Neuronal stem cell (in vitro differentiated cells): Measurements from ENCODE around the gene HSPA12B.

Experiments
- DNase-seq: peaks from one replicate; pipeline ENCODE4 v3.0.0-alpha.2; 2013; ENCODE audit warnings: low spot score
- H2AFZ ChIP-seq: one replicate; pipeline ENCODE4 v1.6.1; 2013; ENCODE audit warnings: mild to moderate bottlenecking, low read length, inconsistent platforms
- H2AK5ac ChIP-seq: 2 replicates; pipeline ENCODE4 v1.6.1; 2013; ENCODE audit warnings: low read depth, mild to moderate bottlenecking, inconsistent platforms, low read length, moderate library complexity, mixed read lengths
- H2BK120ac ChIP-seq: 2 replicates; pipeline ENCODE4 v1.6.1; 2013; ENCODE audit warnings: low read depth, mild to moderate bottlenecking, inconsistent platforms, low read length, moderate library complexity, mixed read lengths
- H2BK12ac ChIP-seq: one replicate; pipeline ENCODE4 v1.6.1; 2013; ENCODE audit warnings: low read length, inconsistent platforms
- H2BK15ac ChIP-seq: 2 replicates; pipeline ENCODE4 v1.6.1; 2013; ENCODE audit warnings: mild to moderate bottlenecking, low read length, inconsistent platforms, mixed read lengths
- H2BK5ac ChIP-seq: one replicate; pipeline ENCODE4 v1.6.1; 2013; ENCODE audit warnings: inconsistent platforms, mild to moderate bottlenecking, low read length, moderate library complexity
- H3K14ac ChIP-seq: one replicate; pipeline ENCODE4 v1.6.1; 2013; ENCODE audit warnings: low read length, inconsistent platforms
- H3K18ac ChIP-seq: 2 replicates; pipeline ENCODE4 v1.6.1; 2013; ENCODE audit warnings: low read length, inconsistent platforms
- H3K23ac ChIP-seq: 2 replicates; pipeline ENCODE4 v1.6.1; 2013; ENCODE audit warnings: low read depth, mild to moderate bottlenecking, mixed read lengths, low read length, inconsistent platforms; ENCODE audit not compliant: poor library complexity
- H3K27ac ChIP-seq: replicated peaks from 3 replicates; pipeline ENCODE4 v1.5.1; 2013; ENCODE audit warnings: low read length, inconsistent platforms
- H3K27me3 ChIP-seq, 3 experiments: 2 replicates each; pipeline ENCODE4 v1.6.1; 2013; ENCODE audit warnings: low read length in 3 of 3, mild to moderate bottlenecking in 2 of 3, inconsistent platforms in 1 of 3, low read depth in 1 of 3, mixed read lengths in 1 of 3, moderate library complexity in 1 of 3; ENCODE audit not compliant: control insufficient read depth in 3 of 3, insufficient read depth in 3 of 3
- H3K36me3 ChIP-seq, 2 donors: replicated peaks in 1 of 2; 2 replicates each; pipeline ENCODE4 v1.6.1; 2013; ENCODE audit warnings: low read length in 2 of 2; ENCODE audit not compliant: control insufficient read depth in 2 of 2, insufficient read depth in 2 of 2
- H3K4ac ChIP-seq: 2 replicates; pipeline ENCODE4 v1.6.1; 2013; ENCODE audit warnings: inconsistent platforms, mild to moderate bottlenecking, low read length, moderate library complexity
- H3K4me1 ChIP-seq, 2 donors: 1 replicate in 1 of 2; 2 replicates in 1 of 2; pipeline ENCODE4 v1.6.1; 2013; ENCODE audit warnings: low read length in 2 of 2, low read depth in 1 of 2; ENCODE audit not compliant: control insufficient read depth in 2 of 2, insufficient read depth in 1 of 2
- H3K4me2 ChIP-seq: one replicate; pipeline ENCODE4 v1.6.1; 2013; ENCODE audit warnings: mild to moderate bottlenecking, low read length, inconsistent platforms; ENCODE audit not compliant: insufficient read depth, poor library complexity, severe bottlenecking
- H3K4me3 ChIP-seq, 2 donors: 2 replicates each; pipeline ENCODE4 v1.5.1; 2013; ENCODE audit warnings: low read length in 2 of 2, mild to moderate bottlenecking in 2 of 2, inconsistent platforms in 1 of 2, moderate library complexity in 1 of 2
- H3K79me1 ChIP-seq: one replicate; pipeline ENCODE4 v1.6.1; 2013; ENCODE audit warnings: low read depth, mild to moderate bottlenecking, inconsistent platforms, low read length, moderate library complexity
- H3K9ac ChIP-seq: one replicate; pipeline ENCODE4 v1.6.1; 2013; ENCODE audit warnings: mild to moderate bottlenecking, low read depth, low read length, inconsistent platforms; ENCODE audit not compliant: poor library complexity
- H3K9me3 ChIP-seq, 2 donors: replicated peaks in 1 of 2; 2 replicates each; pipeline versions ENCODE3 to v1.6.1; 2013; ENCODE audit warnings: low read length in 2 of 2, mild to moderate bottlenecking in 2 of 2, inconsistent platforms in 1 of 2, low read depth in 1 of 2, mixed read lengths in 1 of 2, moderate library complexity in 1 of 2; ENCODE audit not compliant: control insufficient read depth in 2 of 2, insufficient read depth in 1 of 2
- H4K8ac ChIP-seq: one replicate; pipeline ENCODE4 v1.6.1; 2013; ENCODE audit warnings: low read depth, mild to moderate bottlenecking, inconsistent platforms, low read length, moderate library complexity
- H4K91ac ChIP-seq: one replicate; pipeline ENCODE4 v1.6.1; 2013; ENCODE audit warnings: low read length, low read depth, mild to moderate bottlenecking, inconsistent platforms; ENCODE audit not compliant: poor library complexity
- WGBS, 2 donors: extraction: QIAGEN DNeasy Blood & Tissue Kit; methylation state at CpG; one replicate each; pipeline ENCODE4 v1.1.7; 2013; ENCODE audit warnings: missing lambda C conversion rate in 2 of 2, mixed read lengths in 1 of 2; ENCODE audit not compliant: insufficient read length in 2 of 2, insufficient replicate concordance in 1 of 2; ENCODE audit errors: extremely low coverage in 2 of 2; 5-methylcytosine and 5-hydroxymethylcytosine counted together

HSPA12B gene

DNA sequence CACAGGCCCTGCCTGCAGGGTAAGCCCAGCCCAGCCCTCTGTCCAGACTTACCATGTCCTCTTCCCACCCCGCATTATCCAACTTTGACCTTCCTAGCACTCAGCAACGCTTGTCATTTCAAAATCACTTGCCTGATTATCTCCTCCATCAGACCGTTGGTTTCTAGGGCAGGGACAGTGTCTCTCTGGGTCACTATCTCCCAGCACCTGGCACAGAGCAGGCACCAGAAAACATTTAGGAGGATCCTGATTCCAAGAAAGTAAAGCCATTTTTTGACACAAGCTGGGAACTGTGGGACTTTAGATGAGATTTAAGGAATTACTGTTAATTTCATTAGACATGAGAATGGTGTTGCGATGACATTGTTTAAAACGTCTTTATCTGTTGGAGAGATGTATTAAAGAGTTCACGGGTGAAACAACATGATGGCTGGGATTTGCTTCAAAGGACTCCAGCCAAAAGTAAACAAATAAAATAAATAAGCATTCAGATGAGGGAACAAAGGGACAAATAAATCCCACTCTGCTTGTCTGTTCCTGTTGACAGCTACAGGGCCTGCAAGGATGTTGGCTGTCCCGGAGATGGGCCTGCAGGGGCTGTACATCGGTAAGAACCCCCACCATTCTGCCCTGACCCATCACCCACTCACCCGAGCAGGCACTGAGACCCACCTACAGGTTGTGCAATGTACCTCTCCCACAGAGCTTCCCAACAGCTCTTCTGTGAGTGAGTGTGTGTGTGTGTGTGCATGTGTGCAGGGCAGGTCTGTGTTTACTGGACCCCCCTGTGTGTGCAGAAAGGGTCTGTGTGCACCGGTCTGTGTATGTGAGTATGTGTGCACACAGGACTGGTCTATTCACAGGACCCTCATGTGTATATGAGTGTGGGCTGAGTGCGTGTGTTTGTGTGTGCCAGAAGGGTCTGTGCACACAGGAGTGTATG is 5.9 kb downstream of the HSPA12B start:
- Histone ChIP-seq H2BK12ac (no peak overlapping the region), H2AFZ (peak overlapping the region; percentile 86), H3K4me1 (peaks cover 6 to 19% of the 10 kb centered on the region in 2 donors), H3K4me3 (no peak overlapping the region), H2BK15ac (no peak overlapping the region), H3K9ac (peak overlapping the region; percentile 64), H3K79me1 (no peaks in the 10 kb centered on the region), H2AK5ac (no peak overlapping the region), H3K4me2 (no peak overlapping the region), H3K4ac (no peak overlapping the region), H3K36me3 (no peaks in the 10 kb centered on the region), H2BK5ac (no peak overlapping the region), H3K27ac (no peak overlapping the region), H3K9me3 (no peaks in the 10 kb centered on the region), H3K23ac (peak overlapping the region; percentile 17), H3K14ac (no peak overlapping the region), H2BK120ac (no peak overlapping the region), H3K18ac (peak overlapping the region; percentile 7), H4K8ac (no peak overlapping the region), H3K27me3 (peaks cover 0 to 4% (median 3%) of the 10 kb centered on the region in 3 experiments), H4K91ac (peak overlapping the region; percentile 50)
- no peak for DNase-seq
- WGBS, 2 donors: no CpG with 5 or more reads among the region's 11 CpGs

DNA sequence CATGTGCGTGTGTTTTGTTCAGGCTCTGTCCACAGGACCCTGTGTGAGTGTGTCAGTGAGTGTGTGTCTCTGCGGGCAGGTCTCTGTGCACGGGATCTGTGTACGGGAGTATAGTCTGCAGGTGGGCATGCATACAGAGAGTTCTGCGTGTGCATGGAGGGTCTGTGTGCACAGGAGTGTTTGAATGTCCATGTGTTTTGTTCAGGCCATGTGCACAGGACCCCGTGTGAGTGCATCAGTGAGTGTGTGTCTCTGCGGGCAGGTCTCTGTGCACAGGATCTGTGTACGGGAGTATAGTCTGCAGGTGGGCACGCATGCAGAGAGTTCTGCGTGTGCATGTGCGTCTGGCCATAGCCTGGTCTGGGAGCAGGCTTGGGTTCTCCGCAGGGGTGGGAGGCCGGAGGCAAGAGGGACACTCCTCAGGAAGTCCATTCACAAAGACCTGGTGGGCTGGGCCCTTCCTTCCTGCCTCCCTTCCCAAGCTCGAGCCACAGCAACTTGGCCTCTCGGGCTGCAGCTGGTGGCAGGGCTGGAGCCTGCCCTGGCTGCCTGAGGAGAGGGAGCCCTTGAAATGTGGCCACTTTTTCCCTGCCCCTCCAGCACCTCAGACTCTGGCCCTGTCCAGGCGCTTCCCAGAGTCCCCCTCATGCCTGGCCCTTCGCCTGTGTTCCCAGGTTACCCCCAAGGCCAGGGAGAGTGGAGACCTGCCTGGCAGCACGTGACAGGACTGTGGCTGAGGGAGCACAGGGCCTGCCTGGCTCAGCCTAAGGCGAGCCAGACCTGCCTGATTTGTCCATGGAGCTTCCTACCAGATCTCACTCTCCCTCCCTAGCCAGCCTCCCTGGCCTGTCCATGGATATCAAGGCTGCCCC is 6.8 kb downstream of the HSPA12B start:
- Histone ChIP-seq H3K36me3 (no peaks in the 10 kb centered on the region), H3K4ac (peak overlapping the region; percentile 79)
- WGBS, 2 donors: no CpG with 5 or more reads among the region's 19 CpGs

DNA sequence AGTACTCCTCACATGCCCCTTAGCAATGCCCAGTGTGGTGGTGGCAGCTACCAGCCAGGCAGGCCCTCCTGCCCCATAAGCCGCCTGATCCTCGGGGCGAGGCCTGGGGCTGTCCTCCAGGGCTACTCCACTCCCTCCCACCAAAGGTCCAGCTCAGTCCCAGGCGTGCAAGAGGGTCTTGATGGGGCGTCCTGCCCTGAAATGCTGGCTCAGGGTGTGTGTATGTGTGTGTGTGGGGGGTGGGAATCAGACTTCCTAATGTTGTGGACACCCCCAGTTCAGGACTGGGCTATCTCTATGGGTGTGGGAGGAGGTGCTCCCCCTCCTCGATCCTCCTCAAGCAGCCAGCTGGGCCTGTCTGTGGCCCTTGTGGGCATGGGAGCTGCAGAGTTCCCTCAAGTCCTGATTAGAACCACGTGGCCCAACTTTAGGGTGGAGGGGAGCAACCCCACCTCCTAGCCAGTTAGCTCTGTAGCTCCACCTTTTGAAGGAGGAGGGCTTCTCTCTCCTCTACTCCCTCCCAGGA is 7.5 kb downstream of the HSPA12B start:
- no CpG with 5 or more reads among the region's 7 CpGs for WGBS, 2 donors
- H3K4ac ChIP-seq: peak overlapping the region; percentile 79
- H3K4me1 ChIP-seq: peaks cover 6 to 19% of the 10 kb centered on the region in 2 donors
- H3K27ac ChIP-seq: no peak overlapping the region
- H3K9ac ChIP-seq: peak overlapping the region; percentile 31
- no peak overlapping the region for H2BK12ac ChIP-seq
- no peak overlapping the region for H4K8ac ChIP-seq
- peak overlapping the region; percentile 19 for H2BK120ac ChIP-seq
- peak overlapping the region; percentile 70 for H2AK5ac ChIP-seq
- DNase-seq: no peak
- H3K9me3 ChIP-seq: no peaks in the 10 kb centered on the region
- H3K4me2 ChIP-seq: no peak overlapping the region
- peak overlapping the region; percentile 86 for H2AFZ ChIP-seq
- H3K36me3 ChIP-seq: no peaks in the 10 kb centered on the region
- H3K23ac ChIP-seq: no peak overlapping the region
- no peaks in the 10 kb centered on the region for H3K79me1 ChIP-seq
- no peak overlapping the region for H3K4me3 ChIP-seq
- H4K91ac ChIP-seq: no peak overlapping the region
- peaks cover 0 to 15% (median 11%) of the 10 kb centered on the region in 3 experiments for H3K27me3 ChIP-seq
- H3K18ac ChIP-seq: peak overlapping the region; percentile 92
- H2BK5ac ChIP-seq: no peak overlapping the region
- H2BK15ac ChIP-seq: peak overlapping the region; percentile 13
- H3K14ac ChIP-seq: no peak overlapping the region

More for the DNA sequence above, 6.8 kb downstream of the HSPA12B start:
- Histone ChIP-seq H3K14ac (no peak overlapping the region), H2BK120ac (peak overlapping the region; percentile 30), H2BK12ac (no peak overlapping the region), H2AK5ac (peak overlapping the region; percentile 70), H3K23ac (no peak overlapping the region), H2AFZ (peak overlapping the region; percentile 86), H2BK5ac (no peak overlapping the region), H3K79me1 (no peaks in the 10 kb centered on the region), H3K4me1 (peaks cover 6 to 19% of the 10 kb centered on the region in 2 donors), H3K4me3 (no peak overlapping the region), H3K27ac (no peak overlapping the region), H3K27me3 (peaks cover 0 to 9% (median 4%) of the 10 kb centered on the region in 3 experiments), H3K9ac (peak overlapping the region; percentile 47), H4K8ac (no peak overlapping the region), H3K9me3 (no peaks in the 10 kb centered on the region), H4K91ac (peak overlapping the region; percentile 50), H2BK15ac (peak overlapping the region; percentile 13), H3K4me2 (no peak overlapping the region), H3K18ac (peak overlapping the region; percentile 92)
- DNase-seq: no peak
